ENCODE measurements around the gene MIER3.

Gene MIER3

GRCh38 chr5:56961746-56962145, 9.8 kb upstream of the MIER3 start:
- no peak for DNase-seq (ENCODE audit: low spot score)

GRCh38 chr5:56959326-56959725, 7.4 kb upstream of the MIER3 start:
- no peak for DNase-seq (ENCODE audit: low spot score)

GRCh38 chr5:56958595-56958994, 6.7 kb upstream of the MIER3 start:
- DNase-seq (ENCODE audit: low spot score), result no peak

DNA sequence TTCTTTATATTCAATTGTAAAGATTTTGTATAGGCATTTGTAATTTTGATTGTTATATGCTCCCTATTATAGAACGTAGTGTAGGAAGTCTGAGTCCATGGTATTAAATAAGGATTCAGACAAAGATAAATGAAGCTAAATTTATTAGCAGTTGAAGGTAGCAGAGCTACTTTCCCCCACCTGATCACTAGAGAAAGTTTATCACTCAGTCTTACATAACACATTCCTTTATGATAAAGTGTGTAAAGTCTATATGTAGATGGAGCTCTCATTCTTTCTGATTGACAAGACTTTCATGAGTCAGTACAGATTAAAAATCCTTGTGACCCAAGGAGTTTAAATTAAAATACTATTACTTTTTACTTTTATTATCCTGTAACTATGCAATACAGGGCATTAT, 2.3 kb upstream of the MIER3 start:
- DNase-seq (ENCODE audit: low spot score), result no peak

DNA sequence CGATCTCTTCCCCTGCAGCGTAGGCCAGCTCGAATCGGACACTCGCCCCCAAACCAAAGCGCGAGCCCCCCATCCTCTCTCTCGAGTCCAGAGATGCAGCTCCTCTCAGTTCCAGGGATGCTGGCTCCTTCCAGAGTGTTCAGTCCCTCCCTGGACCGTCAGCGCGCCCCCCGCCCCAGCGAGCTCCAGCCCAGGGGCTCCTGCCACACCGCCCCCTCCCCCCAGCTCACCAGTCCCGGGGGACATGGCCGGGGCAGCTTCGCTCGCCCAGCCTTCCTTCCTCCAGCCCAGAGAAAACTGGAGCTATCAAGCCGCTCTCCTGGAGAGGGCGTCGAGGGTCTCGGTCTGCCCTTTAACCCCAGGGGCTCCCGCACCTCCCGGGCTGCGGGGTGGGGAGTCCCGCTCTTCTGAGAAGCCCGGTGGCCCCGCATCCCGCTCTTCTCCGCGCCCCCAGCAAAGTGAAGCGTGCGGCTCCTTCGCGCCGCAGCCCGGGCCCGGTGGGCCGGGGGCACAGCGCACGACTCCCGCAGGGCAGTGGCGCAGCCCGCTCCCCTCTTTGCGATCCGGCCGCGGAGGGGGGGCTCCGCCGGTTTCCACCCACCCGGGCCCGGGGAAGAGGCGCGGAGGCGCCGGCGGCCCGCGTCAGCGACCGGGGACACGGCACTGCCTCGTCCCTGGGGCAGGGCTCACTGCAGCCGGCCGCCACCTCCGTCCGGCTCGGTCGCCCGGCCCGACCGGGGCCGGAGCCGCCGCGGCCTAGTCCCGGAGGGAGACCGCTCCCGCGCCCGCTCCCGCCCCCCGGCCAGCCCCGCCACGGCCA, 587 bp downstream of the MIER3 start:
- DNase-seq (ENCODE audit: low spot score), result peak; percentile 71

DNA sequence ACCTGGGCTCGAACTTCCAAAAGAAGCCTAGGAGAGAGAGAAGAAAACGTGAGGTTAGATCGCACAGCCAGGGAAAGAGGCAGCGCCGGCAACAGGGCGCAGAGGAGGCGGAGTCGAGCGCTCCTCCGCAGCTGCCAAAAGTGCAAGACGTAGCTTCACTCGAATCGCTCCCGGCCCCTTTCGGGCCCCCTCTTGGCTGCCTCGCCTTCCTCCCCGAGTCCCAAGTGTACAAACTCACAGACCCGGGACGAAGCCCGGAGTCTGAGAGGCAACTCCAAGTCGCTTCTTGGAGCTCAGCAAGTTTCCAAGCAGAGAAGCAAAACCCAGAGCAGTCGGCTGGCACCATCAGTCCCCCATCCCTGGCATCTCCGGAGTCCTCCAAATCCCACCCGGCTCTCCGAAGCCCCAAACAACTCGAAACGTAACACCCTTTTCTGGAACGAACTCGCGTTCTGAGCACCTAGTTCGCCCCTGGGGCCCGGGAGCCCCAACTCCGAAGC, 1.2 kb downstream of the MIER3 start:
- peak; percentile 70 for DNase-seq (ENCODE audit: low spot score)

DNA sequence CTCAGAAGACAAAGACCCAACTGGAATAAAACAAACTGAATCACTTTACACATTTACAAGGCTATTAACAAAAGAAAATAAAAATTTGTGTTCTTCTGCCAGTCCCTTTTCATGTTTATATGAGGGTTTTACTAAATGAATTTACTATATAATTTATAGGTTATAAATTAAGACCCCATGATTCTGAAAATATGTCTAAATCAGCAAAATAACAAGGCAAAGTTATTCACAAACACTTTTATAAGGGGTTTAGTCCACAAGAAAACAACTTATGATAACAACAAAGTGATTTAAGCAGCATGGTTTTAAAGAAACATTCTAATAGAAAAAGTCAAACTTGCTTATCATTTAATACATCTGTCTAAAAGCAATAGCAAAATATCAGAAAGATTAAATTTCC, 4.9 kb downstream of the MIER3 start:
- no peak for DNase-seq (ENCODE audit: low spot score)

DNA sequence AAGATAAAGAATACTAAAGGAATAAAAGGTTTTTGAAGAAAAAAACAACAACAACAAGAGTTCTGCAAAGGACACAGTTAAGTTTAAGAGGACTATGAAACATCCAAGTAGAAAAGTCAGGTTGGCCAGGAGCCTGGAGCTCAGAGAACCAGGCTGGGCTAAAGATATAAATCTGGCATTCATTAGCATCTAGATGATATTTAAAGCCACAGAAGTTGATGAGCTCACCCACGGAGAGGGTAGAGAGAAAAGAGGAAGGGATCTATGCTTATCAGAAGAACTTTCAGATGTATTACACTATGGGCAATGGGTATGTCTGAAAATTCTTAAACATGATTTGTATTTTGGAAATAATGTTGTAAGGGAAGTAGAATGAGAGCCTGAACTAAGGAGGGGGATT, 9.9 kb downstream of the MIER3 start:
- no peak for DNase-seq (ENCODE audit: low spot score)

- no peak for DNase-seq (ENCODE audit: low spot score)
Observed at GRCh38 chr5:56938858-56939257, 13.1 kb downstream of the MIER3 start.

- no peak for DNase-seq (ENCODE audit: low spot score)
Observed at GRCh38 chr5:56934325-56934724, 17.6 kb downstream of the MIER3 start.

- DNase-seq (ENCODE audit: low spot score), result no peak
Observed at GRCh38 chr5:56922922-56923321, 29.0 kb downstream of the MIER3 start.

GRCh38 chr5:56919942-56920662, 31.8 kb downstream of the MIER3 start:
- no peak for DNase-seq (ENCODE audit: low spot score)

GRCh38 chr5:56918054-56918453, 33.9 kb downstream of the MIER3 start:
- no peak for DNase-seq (ENCODE audit: low spot score)

- DNase-seq (ENCODE audit: low spot score), result no peak
Observed at GRCh38 chr5:56917534-56917933, 34.4 kb downstream of the MIER3 start.

DNA sequence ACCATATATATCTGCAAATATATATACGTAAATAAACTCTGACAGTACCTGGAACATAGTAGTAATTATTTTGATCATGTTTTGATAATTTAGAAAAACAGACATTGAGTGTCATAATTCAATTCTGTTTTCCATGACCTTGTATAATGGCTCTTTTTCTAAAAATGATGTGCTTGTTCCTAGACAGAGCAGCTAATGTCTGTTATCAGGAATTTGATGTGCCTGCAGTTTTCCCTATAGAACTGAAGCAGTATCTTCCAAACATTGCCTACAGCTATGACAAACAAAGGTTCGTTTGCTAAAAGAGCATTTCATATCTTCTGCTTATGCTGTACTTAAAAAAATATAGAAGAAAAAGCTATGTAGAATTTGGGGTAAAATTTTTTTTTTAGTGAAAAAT, 37.2 kb downstream of the MIER3 start:
- no peak for DNase-seq (ENCODE audit: low spot score)

GRCh38 chr5:56913766-56914165, 38.2 kb downstream of the MIER3 start:
- DNase-seq (ENCODE audit: low spot score), result no peak

DNA sequence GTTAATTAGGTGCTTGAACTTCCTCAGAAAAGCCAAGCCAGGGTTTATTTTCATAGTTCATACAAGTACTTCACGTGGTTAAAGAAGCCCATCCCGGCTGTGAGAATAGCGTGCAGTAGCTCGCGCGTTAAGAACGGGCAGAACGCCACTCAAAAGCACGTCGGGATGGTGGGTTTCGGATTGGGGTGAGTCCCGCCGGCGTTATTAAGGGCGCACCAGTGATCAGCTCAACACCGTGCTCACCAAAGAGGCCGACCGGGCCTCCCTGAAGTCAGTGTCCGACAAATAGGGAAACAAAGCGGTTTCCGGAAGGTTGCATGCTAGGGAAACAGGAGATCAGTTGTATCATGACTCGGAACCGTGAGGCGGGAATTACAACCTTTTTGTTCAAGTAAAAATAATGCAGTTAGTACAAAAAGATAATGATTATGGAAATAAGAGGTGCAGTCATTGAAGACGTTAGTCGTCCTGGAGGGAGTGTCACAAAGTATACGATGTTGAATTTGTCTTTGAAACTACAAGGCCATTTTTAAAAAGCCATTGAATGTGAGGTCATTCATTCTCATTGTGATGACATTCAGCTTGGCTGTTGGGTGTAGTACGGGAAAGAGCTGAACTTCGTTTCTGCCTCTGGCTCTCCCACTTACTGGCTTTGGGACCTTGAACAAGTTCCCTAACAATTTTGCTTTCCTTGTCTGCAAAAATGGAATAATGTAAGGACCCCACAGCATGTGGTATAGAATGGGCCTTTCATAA, 41.5 kb downstream of the MIER3 start:
- DNase-seq (ENCODE audit: low spot score), result no peak

DNA sequence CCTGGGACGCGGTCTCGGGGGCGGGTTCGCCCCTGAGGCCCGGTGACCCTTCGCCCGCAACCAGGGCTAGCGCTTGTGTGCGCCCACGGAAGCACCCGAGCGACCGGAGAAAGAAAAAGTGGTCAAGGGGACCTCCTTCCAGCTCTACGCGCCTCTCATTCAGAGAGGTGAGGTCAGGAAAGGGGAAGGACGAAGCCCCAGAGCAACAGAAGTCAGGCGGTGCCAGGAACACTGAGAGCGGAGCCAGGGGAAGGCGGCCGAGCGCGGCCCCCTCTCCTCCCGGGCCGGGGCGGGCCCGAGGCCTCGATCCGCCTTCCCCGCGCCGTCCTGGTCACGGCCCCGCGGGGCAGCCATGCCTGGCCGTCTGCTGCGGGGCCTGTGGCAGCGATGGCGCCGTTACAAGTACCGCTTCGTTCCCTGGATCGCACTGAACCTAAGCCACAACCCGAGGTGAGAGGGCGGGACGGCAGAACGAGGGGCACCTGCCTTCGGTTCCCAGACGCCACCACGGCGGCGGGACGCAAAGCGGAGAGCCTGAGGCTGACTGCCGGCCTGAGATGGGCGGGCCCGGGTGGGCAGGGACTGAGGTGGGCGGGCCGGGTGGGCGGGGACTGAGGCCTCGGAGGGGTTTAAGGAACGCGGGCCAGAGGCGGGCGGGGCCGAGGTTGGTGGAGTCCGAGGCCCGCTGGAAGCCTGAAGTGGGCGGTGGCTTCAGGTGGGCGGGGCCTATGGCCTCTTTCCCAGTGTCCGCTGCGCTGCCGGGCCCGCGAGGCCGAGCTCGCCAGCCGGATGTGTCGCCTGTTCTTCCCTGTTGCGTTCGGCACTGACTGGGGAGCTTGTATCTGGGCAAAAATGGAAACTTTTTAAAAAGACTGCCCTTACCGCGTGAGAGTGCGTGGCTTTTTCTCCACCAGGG, 42.4 kb downstream of the MIER3 start, which contains the start of gene SETD9:
Gene SETD9 (plus strand): TSS at position 303 of the 916 bp plus-strand sequence. CDS start 50 bp downstream, at position 353.
- DNase-seq (ENCODE audit: low spot score), result peak; percentile 95

GRCh38 chr5:56908942-56909293, 43.0 kb downstream of the MIER3 start:
- DNase-seq (ENCODE audit: low spot score), result peak; percentile 69

GRCh38 chr5:56900858-56901578, 50.9 kb downstream of the MIER3 start:
- DNase-seq (ENCODE audit: low spot score), result peak; percentile 72

GRCh38 chr5:56900395-56900794, 51.5 kb downstream of the MIER3 start:
- no peak for DNase-seq (ENCODE audit: low spot score)

Measured in iPS-NIHi11 (cell line).